SK-N-SH treated with all-trans-retinoic acid at 6 μM for 48 hours (cell line): Measurements from ENCODE around the gene CTIF.
"Not testable (repeated sequence)": the region's sequence is repeated elsewhere in the genome, so short reads cannot be mapped to it uniquely, and the experiment has no call there.

Source experiments
- ATAC-seq: fragments of 200-7000 bp; cut with Tn5 transposase; 3 replicates; pipeline ENCODE4 v1.9.1; 2020; ENCODE audit warnings: mild to moderate bottlenecking, moderate library complexity
- BACH2 ChIP-seq: fragments of 250-450 bp; sonication (Bioruptor Pico); IDR thresholded peaks from 2 replicates; pipeline ENCODE4 v1.9.0; 2021; ENCODE audit warnings: mild to moderate bottlenecking, borderline replicate concordance
- CSDC2 ChIP-seq: fragments of 250-450 bp; sonication (Bioruptor Pico); IDR thresholded peaks from 2 replicates; pipeline ENCODE4 v1.5.0; 2020; ENCODE audit warnings: mild to moderate bottlenecking, moderate library complexity
- ESRRG ChIP-seq: fragments of 250-450 bp; sonication (Bioruptor Pico); IDR thresholded peaks from 2 replicates; pipeline ENCODE4 v1.6.1; 2021; ENCODE audit warnings: mild to moderate bottlenecking
- GLIS3 ChIP-seq: fragments of 250-450 bp; sonication (Bioruptor Pico); IDR thresholded peaks from 2 replicates; pipeline ENCODE4 v1.5.0; 2020; ENCODE audit warnings: mild to moderate bottlenecking, moderate library complexity
- ISL1 ChIP-seq: fragments of 250-450 bp; sonication (Bioruptor Pico); IDR thresholded peaks from 2 replicates; pipeline ENCODE4 v2.1.2; 2022; ENCODE audit warnings: mild to moderate bottlenecking, moderate library complexity
- PPARA ChIP-seq: fragments of 250-450 bp; sonication (Bioruptor Pico); IDR thresholded peaks from 2 replicates; pipeline ENCODE4 v1.5.0; 2020; ENCODE audit warnings: mild to moderate bottlenecking, borderline replicate concordance
- RARB ChIP-seq: fragments of 250-450 bp; sonication (Bioruptor Pico); IDR thresholded peaks from 2 replicates; pipeline ENCODE4 v1.8.0; 2021; ENCODE audit warnings: mild to moderate bottlenecking, moderate library complexity
- SNAI2 ChIP-seq: fragments of 250-450 bp; sonication (Bioruptor Pico); IDR thresholded peaks from 2 replicates; pipeline ENCODE4 v1.5.0; 2020; ENCODE audit warnings: mild to moderate bottlenecking, moderate library complexity
- TCF4 ChIP-seq: fragments of 250-450 bp; sonication (Bioruptor Pico); IDR thresholded peaks from 2 replicates; pipeline ENCODE4 v1.8.0; 2021; ENCODE audit warnings: mild to moderate bottlenecking, moderate library complexity, borderline replicate concordance
- TOX ChIP-seq: fragments of 250-450 bp; sonication (Bioruptor Pico); IDR thresholded peaks from 2 replicates; pipeline ENCODE4 v1.8.0; 2021; ENCODE audit warnings: mild to moderate bottlenecking, moderate library complexity, borderline replicate concordance
- ZC3H10 ChIP-seq: fragments of 250-450 bp; sonication (Bioruptor Pico); IDR thresholded peaks from 2 replicates; pipeline ENCODE4 v1.5.1; 2021; ENCODE audit warnings: mild to moderate bottlenecking, moderate library complexity
- ZFP30 ChIP-seq: fragments of 450-650 bp; formaldehyde crosslinking; IDR thresholded peaks from 2 replicates; pipeline ENCODE4 v1.5.0; 2022; ENCODE audit warnings: mild to moderate bottlenecking, moderate library complexity
- ZNF70 ChIP-seq: fragments of 450-650 bp; formaldehyde crosslinking; IDR thresholded peaks from 2 replicates; pipeline ENCODE4 v1.5.0; 2020; ENCODE audit warnings: mild to moderate bottlenecking, moderate library complexity
- ZNF8 ChIP-seq: fragments of 450-650 bp; formaldehyde crosslinking; IDR thresholded peaks from 2 replicates; pipeline ENCODE4 v1.5.0; 2020; ENCODE audit warnings: mild to moderate bottlenecking, moderate library complexity
- TF ChIP-seq, protein P1 (sequence below): fragments of 250-450 bp; sonication (Bioruptor Pico); IDR thresholded peaks from 2 replicates; pipeline ENCODE4 v1.5.1; 2020; ENCODE audit warnings: low read depth, mild to moderate bottlenecking, moderate library complexity
- TF ChIP-seq, protein P2 (sequence below): fragments of 250-450 bp; sonication (Bioruptor Pico); IDR thresholded peaks from 2 replicates; pipeline ENCODE4 v1.8.0; 2021; ENCODE audit warnings: low read depth, mild to moderate bottlenecking, moderate library complexity, borderline replicate concordance
- TF ChIP-seq, protein P3 (sequence below): fragments of 250-450 bp; sonication (Bioruptor Pico); IDR thresholded peaks from 2 replicates; pipeline ENCODE4 v1.5.0; 2020; ENCODE audit warnings: mild to moderate bottlenecking, moderate library complexity
- TF ChIP-seq, protein P4 (sequence below): fragments of 250-450 bp; sonication (Bioruptor Pico); IDR thresholded peaks from 2 replicates; pipeline ENCODE4 v1.5.1; 2021; ENCODE audit warnings: mild to moderate bottlenecking, moderate library complexity
- TF ChIP-seq, protein P5 (sequence below): fragments of 250-450 bp; sonication (Bioruptor Pico); IDR thresholded peaks from 2 replicates; pipeline ENCODE4 v1.8.0; 2020; ENCODE audit warnings: mild to moderate bottlenecking, moderate library complexity, borderline replicate concordance

CTIF gene

DNA sequence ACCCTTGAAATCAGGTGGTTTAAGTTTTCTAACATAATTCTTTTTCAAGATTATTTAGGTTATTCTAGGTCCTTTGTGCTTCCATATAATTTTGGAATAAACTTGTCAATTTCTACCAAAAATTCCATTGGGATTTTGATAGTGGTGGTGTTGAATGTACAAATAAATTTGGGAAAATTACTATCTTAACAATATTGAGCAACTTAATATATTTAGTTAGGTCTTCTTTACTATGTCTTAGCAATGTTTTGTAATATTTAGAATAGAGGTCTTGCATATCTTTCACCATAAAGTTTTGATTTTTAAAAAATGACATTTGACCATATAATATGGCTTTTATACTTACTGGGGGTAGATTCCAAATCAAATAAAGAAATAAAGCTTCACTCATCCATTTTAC, 34.0 kb upstream of the CTIF start (continued):
- TF ChIP-seq, protein P1, sequence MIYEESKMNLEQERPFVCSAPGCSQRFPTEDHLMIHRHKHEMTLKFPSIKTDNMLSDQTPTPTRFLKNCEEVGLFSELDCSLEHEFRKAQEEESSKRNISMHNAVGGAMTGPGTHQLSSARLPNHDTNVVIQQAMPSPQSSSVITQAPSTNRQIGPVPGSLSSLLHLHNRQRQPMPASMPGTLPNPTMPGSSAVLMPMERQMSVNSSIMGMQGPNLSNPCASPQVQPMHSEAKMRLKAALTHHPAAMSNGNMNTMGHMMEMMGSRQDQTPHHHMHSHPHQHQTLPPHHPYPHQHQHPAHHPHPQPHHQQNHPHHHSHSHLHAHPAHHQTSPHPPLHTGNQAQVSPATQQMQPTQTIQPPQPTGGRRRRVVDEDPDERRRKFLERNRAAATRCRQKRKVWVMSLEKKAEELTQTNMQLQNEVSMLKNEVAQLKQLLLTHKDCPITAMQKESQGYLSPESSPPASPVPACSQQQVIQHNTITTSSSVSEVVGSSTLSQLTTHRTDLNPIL (CRISPR knock-in tag): no peak
- TF ChIP-seq TCF4 (CRISPR knock-in tag): no peak
- no peak for TF ChIP-seq ISL1 (CRISPR knock-in tag)
- TF ChIP-seq, protein P2, sequence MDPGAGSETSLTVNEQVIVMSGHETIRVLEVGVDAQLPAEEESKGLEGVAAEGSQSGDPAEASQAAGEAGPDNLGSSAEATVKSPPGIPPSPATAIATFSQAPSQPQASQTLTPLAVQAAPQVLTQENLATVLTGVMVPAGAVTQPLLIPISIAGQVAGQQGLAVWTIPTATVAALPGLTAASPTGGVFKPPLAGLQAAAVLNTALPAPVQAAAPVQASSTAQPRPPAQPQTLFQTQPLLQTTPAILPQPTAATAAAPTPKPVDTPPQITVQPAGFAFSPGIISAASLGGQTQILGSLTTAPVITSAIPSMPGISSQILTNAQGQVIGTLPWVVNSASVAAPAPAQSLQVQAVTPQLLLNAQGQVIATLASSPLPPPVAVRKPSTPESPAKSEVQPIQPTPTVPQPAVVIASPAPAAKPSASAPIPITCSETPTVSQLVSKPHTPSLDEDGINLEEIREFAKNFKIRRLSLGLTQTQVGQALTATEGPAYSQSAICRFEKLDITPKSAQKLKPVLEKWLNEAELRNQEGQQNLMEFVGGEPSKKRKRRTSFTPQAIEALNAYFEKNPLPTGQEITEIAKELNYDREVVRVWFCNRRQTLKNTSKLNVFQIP (CRISPR knock-in tag): no peak
- no peak for TF ChIP-seq BACH2 (CRISPR knock-in tag)

DNA sequence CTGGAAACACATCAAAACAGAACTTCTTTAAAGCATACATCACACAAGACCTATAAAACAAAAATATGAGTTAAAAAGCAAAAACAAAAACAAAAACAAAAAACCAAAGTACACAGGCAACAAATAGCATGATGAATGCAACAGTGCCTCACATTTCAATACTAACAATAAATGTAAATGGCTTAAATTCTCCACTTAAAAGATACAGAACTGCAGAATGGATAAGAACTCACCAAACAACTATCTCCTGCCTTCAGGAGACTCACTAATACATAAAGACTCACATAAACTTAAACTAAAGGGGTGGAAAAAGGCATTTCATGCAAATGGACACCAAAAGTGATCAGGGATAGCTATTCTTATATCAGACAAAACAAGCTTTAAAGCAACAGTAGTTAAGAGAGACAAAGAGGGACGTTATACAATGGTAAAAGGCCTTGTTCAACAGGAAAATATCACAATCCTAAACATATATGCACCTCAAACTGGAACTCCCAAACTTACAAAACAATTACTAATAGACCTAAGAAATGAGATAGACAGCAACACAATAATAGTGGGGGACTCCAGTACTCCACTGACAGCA, 31.8 kb upstream of the CTIF start:
- not testable (repeated sequence) for ATAC-seq

DNA sequence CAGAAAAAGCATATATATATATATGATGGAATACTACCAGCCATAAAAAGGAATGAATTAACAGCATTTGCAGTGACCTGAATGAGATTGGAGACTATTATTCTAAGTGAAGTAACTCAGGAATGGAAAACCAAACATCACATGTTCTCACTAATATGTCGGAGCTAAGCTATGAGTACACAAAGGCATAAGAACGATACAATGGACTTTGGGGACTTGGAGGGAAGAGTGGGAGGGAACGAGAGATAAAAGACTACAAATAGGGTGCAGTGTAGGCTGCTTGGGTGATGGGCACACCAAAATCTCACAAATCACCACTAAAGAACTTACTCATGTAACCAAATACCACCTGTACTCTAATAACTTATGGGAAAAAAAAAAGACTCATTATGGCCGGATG, 26.3 kb upstream of the CTIF start:
- ATAC-seq: not testable (repeated sequence)

DNA sequence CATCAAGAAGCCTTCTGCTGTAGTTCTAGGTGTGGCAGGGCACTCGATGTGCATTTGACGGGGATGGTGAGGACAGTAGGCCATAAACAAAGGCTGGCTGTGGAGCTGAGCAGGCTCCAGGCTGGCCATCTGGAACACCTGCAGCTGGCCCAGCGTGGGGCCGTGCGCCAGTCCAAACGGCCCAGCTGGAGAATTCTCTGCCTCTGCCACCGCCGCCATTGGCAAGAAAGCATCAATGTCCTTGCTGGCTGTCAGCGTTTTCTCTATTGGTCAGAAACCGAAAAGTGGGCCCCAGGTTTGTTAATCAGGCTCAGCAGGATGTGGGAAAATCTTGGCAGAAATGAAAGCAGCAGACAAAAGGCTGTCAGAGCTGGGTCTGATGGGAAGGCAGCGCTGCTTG, 24.0 kb upstream of the CTIF start:
- TF ChIP-seq ESRRG (CRISPR knock-in tag): no peak
- TF ChIP-seq TOX (CRISPR knock-in tag): no peak
- TF ChIP-seq ZC3H10: no peak
- no peak for TF ChIP-seq RARB (CRISPR knock-in tag)
- TF ChIP-seq, protein P3, sequence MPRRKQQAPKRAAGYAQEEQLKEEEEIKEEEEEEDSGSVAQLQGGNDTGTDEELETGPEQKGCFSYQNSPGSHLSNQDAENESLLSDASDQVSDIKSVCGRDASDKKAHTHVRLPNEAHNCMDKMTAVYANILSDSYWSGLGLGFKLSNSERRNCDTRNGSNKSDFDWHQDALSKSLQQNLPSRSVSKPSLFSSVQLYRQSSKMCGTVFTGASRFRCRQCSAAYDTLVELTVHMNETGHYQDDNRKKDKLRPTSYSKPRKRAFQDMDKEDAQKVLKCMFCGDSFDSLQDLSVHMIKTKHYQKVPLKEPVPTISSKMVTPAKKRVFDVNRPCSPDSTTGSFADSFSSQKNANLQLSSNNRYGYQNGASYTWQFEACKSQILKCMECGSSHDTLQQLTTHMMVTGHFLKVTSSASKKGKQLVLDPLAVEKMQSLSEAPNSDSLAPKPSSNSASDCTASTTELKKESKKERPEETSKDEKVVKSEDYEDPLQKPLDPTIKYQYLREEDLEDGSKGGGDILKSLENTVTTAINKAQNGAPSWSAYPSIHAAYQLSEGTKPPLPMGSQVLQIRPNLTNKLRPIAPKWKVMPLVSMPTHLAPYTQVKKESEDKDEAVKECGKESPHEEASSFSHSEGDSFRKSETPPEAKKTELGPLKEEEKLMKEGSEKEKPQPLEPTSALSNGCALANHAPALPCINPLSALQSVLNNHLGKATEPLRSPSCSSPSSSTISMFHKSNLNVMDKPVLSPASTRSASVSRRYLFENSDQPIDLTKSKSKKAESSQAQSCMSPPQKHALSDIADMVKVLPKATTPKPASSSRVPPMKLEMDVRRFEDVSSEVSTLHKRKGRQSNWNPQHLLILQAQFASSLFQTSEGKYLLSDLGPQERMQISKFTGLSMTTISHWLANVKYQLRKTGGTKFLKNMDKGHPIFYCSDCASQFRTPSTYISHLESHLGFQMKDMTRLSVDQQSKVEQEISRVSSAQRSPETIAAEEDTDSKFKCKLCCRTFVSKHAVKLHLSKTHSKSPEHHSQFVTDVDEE (CRISPR knock-in tag): no peak
- TF ChIP-seq BACH2 (CRISPR knock-in tag): no peak
- no peak for TF ChIP-seq SNAI2 (CRISPR knock-in tag)
- no peak for TF ChIP-seq PPARA (CRISPR knock-in tag)
- TF ChIP-seq, protein P1 (CRISPR knock-in tag): no peak
- no peak for TF ChIP-seq TCF4 (CRISPR knock-in tag)
- no peak for TF ChIP-seq GLIS3 (CRISPR knock-in tag)
- no peak for TF ChIP-seq ZNF70
- no peak for TF ChIP-seq ZNF8 (CRISPR knock-in tag)
- TF ChIP-seq ISL1 (CRISPR knock-in tag): no peak
- TF ChIP-seq, protein P4, sequence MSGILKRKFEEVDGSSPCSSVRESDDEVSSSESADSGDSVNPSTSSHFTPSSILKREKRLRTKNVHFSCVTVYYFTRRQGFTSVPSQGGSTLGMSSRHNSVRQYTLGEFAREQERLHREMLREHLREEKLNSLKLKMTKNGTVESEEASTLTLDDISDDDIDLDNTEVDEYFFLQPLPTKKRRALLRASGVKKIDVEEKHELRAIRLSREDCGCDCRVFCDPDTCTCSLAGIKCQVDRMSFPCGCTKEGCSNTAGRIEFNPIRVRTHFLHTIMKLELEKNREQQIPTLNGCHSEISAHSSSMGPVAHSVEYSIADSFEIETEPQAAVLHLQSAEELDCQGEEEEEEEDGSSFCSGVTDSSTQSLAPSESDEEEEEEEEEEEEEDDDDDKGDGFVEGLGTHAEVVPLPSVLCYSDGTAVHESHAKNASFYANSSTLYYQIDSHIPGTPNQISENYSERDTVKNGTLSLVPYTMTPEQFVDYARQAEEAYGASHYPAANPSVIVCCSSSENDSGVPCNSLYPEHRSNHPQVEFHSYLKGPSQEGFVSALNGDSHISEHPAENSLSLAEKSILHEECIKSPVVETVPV (CRISPR knock-in tag): no peak
- ATAC-seq: no peak

DNA sequence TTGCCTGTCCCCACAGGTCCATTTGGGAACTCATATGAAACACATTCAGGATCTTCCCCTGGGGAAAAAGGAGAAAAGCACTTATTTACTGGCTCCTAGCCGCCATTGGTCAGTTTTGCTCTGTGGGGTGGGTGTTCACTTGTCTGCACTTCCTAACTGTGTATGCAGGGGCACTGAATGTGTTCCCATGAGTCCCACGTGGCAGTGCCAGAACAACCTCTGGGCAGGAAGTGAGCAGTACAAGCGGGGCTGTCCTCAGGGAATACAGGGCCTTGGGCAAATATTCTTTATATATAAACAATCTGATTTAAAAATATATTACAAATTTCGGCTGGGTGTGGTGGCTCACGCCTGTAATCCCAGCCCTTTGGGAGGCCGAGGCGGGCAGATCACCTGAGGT, 21.8 kb upstream of the CTIF start:
- TF ChIP-seq CSDC2 (CRISPR knock-in tag) (no peak), ZFP30 (CRISPR knock-in tag) (no peak), ISL1 (CRISPR knock-in tag) (no peak)
- TF ChIP-seq, protein P5, sequence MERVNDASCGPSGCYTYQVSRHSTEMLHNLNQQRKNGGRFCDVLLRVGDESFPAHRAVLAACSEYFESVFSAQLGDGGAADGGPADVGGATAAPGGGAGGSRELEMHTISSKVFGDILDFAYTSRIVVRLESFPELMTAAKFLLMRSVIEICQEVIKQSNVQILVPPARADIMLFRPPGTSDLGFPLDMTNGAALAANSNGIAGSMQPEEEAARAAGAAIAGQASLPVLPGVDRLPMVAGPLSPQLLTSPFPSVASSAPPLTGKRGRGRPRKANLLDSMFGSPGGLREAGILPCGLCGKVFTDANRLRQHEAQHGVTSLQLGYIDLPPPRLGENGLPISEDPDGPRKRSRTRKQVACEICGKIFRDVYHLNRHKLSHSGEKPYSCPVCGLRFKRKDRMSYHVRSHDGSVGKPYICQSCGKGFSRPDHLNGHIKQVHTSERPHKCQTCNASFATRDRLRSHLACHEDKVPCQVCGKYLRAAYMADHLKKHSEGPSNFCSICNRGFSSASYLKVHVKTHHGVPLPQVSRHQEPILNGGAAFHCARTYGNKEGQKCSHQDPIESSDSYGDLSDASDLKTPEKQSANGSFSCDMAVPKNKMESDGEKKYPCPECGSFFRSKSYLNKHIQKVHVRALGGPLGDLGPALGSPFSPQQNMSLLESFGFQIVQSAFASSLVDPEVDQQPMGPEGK (CRISPR knock-in tag): no peak
- ATAC-seq: no peak
